ENCODE measurements around the gene EGLN3. TPM values are rescaled to one million over a fixed set of nuclear protein-coding genes. Genes with fewer than 3 reads are reported as not detected.

The EGLN3 gene
- total and polyA plus RNA-seq, 4 donors: 0.33 to 46.7 (median 19.8) TPM

GRCh38 chr14:33934938-33935337 lies 15.9 kb downstream of the EGLN3 start:
- no peak overlapping the region for H3K4me3 ChIP-seq (ENCODE audit: low read length in 2 of 2)
- WGBS, 2 donors: 93% methylated on average over 5 of the region's 5 CpGs
- H3K27me3 ChIP-seq (ENCODE audit: control insufficient read depth in 1 of 2, insufficient read depth in 2 of 2, low read length in 1 of 2): no peaks in the 10 kb centered on the region
- no peaks in the 10 kb centered on the region for H3K36me3 ChIP-seq (ENCODE audit: control insufficient read depth in 1 of 2, insufficient read depth in 2 of 2, low read length in 1 of 2)
- no peak for DNase-seq
- intact Hi-C loops (cut with DNase I): no loop called here
- no peaks in the 10 kb centered on the region for H3K4me1 ChIP-seq (ENCODE audit: control insufficient read depth in 1 of 2, insufficient read depth in 2 of 2, low read length in 2 of 2)
- no peak for ATAC-seq (ENCODE audit: low FRiP score)
- H3K27ac ChIP-seq (ENCODE audit: low read depth in 1 of 2, low read length in 2 of 2): no peak overlapping the region
- H3K9me3 ChIP-seq (ENCODE audit: control insufficient read depth, low read length): no peaks in the 10 kb centered on the region

- no peak overlapping the region for H3K27ac ChIP-seq (ENCODE audit: low read depth in 1 of 2, low read length in 2 of 2)
- ATAC-seq (ENCODE audit: low FRiP score) (no peak), DNase-seq (no peak)
- no peaks in the 10 kb centered on the region for H3K4me1 ChIP-seq (ENCODE audit: control insufficient read depth in 1 of 2, insufficient read depth in 2 of 2, low read length in 2 of 2)
- no peaks in the 10 kb centered on the region for H3K36me3 ChIP-seq (ENCODE audit: control insufficient read depth in 1 of 2, insufficient read depth in 2 of 2, low read length in 1 of 2)
- intact Hi-C loops (cut with DNase I): no loop called here
- WGBS, 2 donors: 87 to 89% methylated on average over 7 of the region's 7 CpGs
- H3K27me3 ChIP-seq (ENCODE audit: control insufficient read depth in 1 of 2, insufficient read depth in 2 of 2, low read length in 1 of 2): no peaks in the 10 kb centered on the region
- no peak overlapping the region for H3K4me3 ChIP-seq (ENCODE audit: low read length in 2 of 2)
- H3K9me3 ChIP-seq (ENCODE audit: control insufficient read depth, low read length): no peaks in the 10 kb centered on the region
Observed at GRCh38 chr14:33934043-33934750, 16.7 kb downstream of the EGLN3 start.

DNA sequence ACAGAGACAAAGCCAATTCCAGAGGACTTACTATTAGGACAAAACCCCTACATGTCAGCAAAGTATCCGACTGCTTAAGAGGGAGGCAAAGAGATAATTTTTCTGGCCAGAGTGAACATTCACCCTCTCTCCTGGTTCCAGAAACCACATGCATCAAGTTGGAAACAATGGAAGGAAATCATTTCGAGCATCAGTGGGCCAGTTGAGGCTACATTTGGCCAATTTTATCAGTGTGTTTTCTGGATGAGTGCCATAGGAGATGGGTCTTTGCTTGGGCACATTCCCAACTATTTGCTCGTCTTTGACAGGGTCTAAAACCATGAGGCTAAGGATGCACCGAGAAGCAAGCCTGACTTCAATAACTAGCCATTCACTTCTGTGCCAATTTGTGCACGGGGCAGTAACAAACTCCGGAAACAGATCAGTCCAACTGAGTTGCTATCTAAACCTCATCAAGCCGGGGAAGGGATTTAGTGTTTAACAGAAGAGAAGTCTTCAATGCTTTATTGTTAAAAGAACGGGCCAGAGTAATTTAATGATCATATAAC lies 17.4 kb downstream of the EGLN3 start:
- H3K4me1 ChIP-seq (ENCODE audit: control insufficient read depth in 1 of 2, insufficient read depth in 2 of 2, low read length in 2 of 2): no peaks in the 10 kb centered on the region
- ATAC-seq (ENCODE audit: low FRiP score) (no peak), DNase-seq (no peak)
- no peaks in the 10 kb centered on the region for H3K9me3 ChIP-seq (ENCODE audit: control insufficient read depth, low read length)
- H3K27me3 ChIP-seq (ENCODE audit: control insufficient read depth in 1 of 2, insufficient read depth in 2 of 2, low read length in 1 of 2): no peaks in the 10 kb centered on the region
- no peak overlapping the region for H3K27ac ChIP-seq (ENCODE audit: low read depth in 1 of 2, low read length in 2 of 2)
- intact Hi-C loops (cut with DNase I): no loop called here
- H3K36me3 ChIP-seq (ENCODE audit: control insufficient read depth in 1 of 2, insufficient read depth in 2 of 2, low read length in 1 of 2): no peaks in the 10 kb centered on the region
- H3K4me3 ChIP-seq (ENCODE audit: low read length in 2 of 2): no peak overlapping the region
- 41 to 59% methylated on average over 8 of the region's 8 CpGs for WGBS, 2 donors

GRCh38 chr14:33932576-33933345 lies 18.1 kb downstream of the EGLN3 start:
- no peak for DNase-seq
- WGBS, 2 donors: 96 to 97% methylated on average over 4 of the region's 4 CpGs
- intact Hi-C loops (cut with DNase I): no loop called here
- no peak for ATAC-seq (ENCODE audit: low FRiP score)
- no peak overlapping the region for H3K27ac ChIP-seq (ENCODE audit: low read depth in 1 of 2, low read length in 2 of 2)
- H3K4me3 ChIP-seq (ENCODE audit: low read length in 2 of 2): no peak overlapping the region
- H3K36me3 ChIP-seq (ENCODE audit: control insufficient read depth in 1 of 2, insufficient read depth in 2 of 2, low read length in 1 of 2): no peaks in the 10 kb centered on the region
- no peaks in the 10 kb centered on the region for H3K4me1 ChIP-seq (ENCODE audit: control insufficient read depth in 1 of 2, insufficient read depth in 2 of 2, low read length in 2 of 2)
- H3K9me3 ChIP-seq (ENCODE audit: control insufficient read depth, low read length): no peaks in the 10 kb centered on the region
- H3K27me3 ChIP-seq (ENCODE audit: control insufficient read depth in 1 of 2, insufficient read depth in 2 of 2, low read length in 1 of 2): no peaks in the 10 kb centered on the region

DNA sequence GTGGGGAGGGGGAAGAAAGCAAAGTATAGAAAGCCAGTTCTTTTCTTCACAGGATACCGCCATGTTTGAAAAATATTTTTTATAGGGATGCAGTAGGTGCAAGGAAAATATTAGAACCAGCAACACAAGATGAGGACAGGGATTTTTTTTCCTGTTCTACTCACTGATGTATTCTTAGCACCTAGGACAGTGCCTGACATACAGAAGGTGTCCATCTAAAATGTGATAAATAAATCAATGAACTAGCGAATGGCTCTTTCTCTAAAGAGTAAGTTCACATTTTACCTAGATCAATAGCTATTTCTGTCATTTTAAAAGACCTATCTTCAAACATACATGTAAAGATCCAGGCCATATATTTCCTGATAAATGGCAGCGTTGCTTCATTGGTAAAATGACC lies 18.8 kb downstream of the EGLN3 start:
- Histone ChIP-seq H3K36me3 (ENCODE audit: control insufficient read depth in 1 of 2, insufficient read depth in 2 of 2, low read length in 1 of 2) (no peaks in the 10 kb centered on the region), H3K27me3 (ENCODE audit: control insufficient read depth in 1 of 2, insufficient read depth in 2 of 2, low read length in 1 of 2) (no peaks in the 10 kb centered on the region), H3K27ac (ENCODE audit: low read depth in 1 of 2, low read length in 2 of 2) (no peak overlapping the region), H3K4me1 (ENCODE audit: control insufficient read depth in 1 of 2, insufficient read depth in 2 of 2, low read length in 2 of 2) (no peaks in the 10 kb centered on the region), H3K9me3 (ENCODE audit: control insufficient read depth, low read length) (no peaks in the 10 kb centered on the region), H3K4me3 (ENCODE audit: low read length in 2 of 2) (no peak overlapping the region)
- ATAC-seq (ENCODE audit: low FRiP score) (no peak), DNase-seq (no peak)
- WGBS, 2 donors: 96 to 97% methylated on average over 3 of the region's 3 CpGs
- intact Hi-C loops (cut with DNase I): no loop called here

GRCh38 chr14:33931461-33931860 lies 19.4 kb downstream of the EGLN3 start:
- no peaks in the 10 kb centered on the region for H3K4me1 ChIP-seq (ENCODE audit: control insufficient read depth in 1 of 2, insufficient read depth in 2 of 2, low read length in 2 of 2)
- no peak overlapping the region for H3K4me3 ChIP-seq (ENCODE audit: low read length in 2 of 2)
- no peaks in the 10 kb centered on the region for H3K27me3 ChIP-seq (ENCODE audit: control insufficient read depth in 1 of 2, insufficient read depth in 2 of 2, low read length in 1 of 2)
- no peaks in the 10 kb centered on the region for H3K9me3 ChIP-seq (ENCODE audit: control insufficient read depth, low read length)
- H3K27ac ChIP-seq (ENCODE audit: low read depth in 1 of 2, low read length in 2 of 2): no peak overlapping the region
- intact Hi-C loops (cut with DNase I): no loop called here
- no peaks in the 10 kb centered on the region for H3K36me3 ChIP-seq (ENCODE audit: control insufficient read depth in 1 of 2, insufficient read depth in 2 of 2, low read length in 1 of 2)
- ATAC-seq (ENCODE audit: low FRiP score) (no peak), DNase-seq (no peak)
- 100% methylated on average over 1 of the region's 1 CpG for WGBS, 2 donors

GRCh38 chr14:33930439-33930838 lies 20.4 kb downstream of the EGLN3 start:
- H3K27ac ChIP-seq (ENCODE audit: low read depth in 1 of 2, low read length in 2 of 2): no peak overlapping the region

GRCh38 chr14:33929799-33930408 lies 21.0 kb downstream of the EGLN3 start:
- WGBS, 2 donors: 50 to 51% methylated on average over 2 of the region's 2 CpGs
- no peaks in the 10 kb centered on the region for H3K27me3 ChIP-seq (ENCODE audit: control insufficient read depth in 1 of 2, insufficient read depth in 2 of 2, low read length in 1 of 2)
- no peak for DNase-seq
- no peak for ATAC-seq (ENCODE audit: low FRiP score)
- intact Hi-C loops (cut with DNase I): no loop called here
- no peak overlapping the region for H3K27ac ChIP-seq (ENCODE audit: low read depth in 1 of 2, low read length in 2 of 2)
- no peak overlapping the region for H3K4me3 ChIP-seq (ENCODE audit: low read length in 2 of 2)
- H3K4me1 ChIP-seq (ENCODE audit: control insufficient read depth in 1 of 2, insufficient read depth in 2 of 2, low read length in 2 of 2): peaks cover 0 to 2% of the 10 kb centered on the region in 2 donors
- H3K9me3 ChIP-seq (ENCODE audit: control insufficient read depth, low read length): no peaks in the 10 kb centered on the region
- no peaks in the 10 kb centered on the region for H3K36me3 ChIP-seq (ENCODE audit: control insufficient read depth in 1 of 2, insufficient read depth in 2 of 2, low read length in 1 of 2)

More at GRCh38 chr14:33930439-33930838, 20.4 kb downstream of the EGLN3 start:
- Histone ChIP-seq H3K27me3 (ENCODE audit: control insufficient read depth in 1 of 2, insufficient read depth in 2 of 2, low read length in 1 of 2) (no peaks in the 10 kb centered on the region), H3K9me3 (ENCODE audit: control insufficient read depth, low read length) (no peaks in the 10 kb centered on the region), H3K4me3 (ENCODE audit: low read length in 2 of 2) (no peak overlapping the region), H3K4me1 (ENCODE audit: control insufficient read depth in 1 of 2, insufficient read depth in 2 of 2, low read length in 2 of 2) (peaks cover 0 to 2% of the 10 kb centered on the region in 2 donors), H3K36me3 (ENCODE audit: control insufficient read depth in 1 of 2, insufficient read depth in 2 of 2, low read length in 1 of 2) (no peaks in the 10 kb centered on the region)
- DNase-seq (no peak), ATAC-seq (ENCODE audit: low FRiP score) (no peak)
- 43 to 50% methylated on average over 2 of the region's 2 CpGs for WGBS, 2 donors
- intact Hi-C loops (cut with DNase I): no loop called here
